GM10248 (cell line): ENCODE data around the gene AACS.

Source experiments
- CTCF ChIA-PET: fragments of 300-600 bp; sonication (Branson Sonifier 250); formaldehyde crosslinking; extraction: SDS; loops from one replicate; lab custom pipeline; 2021; ENCODE audit warnings: antibody characterized with exemption; lab: Yijun Ruan, JAX
- POLR2A ChIA-PET: fragments of 350-650 bp; sonication (Branson Sonifier 250); formaldehyde crosslinking; extraction: SDS; loops from one replicate; lab custom pipeline; 2020; ENCODE audit warnings: antibody characterized with exemption; lab: Yijun Ruan, JAX
- DNase-seq: peaks from one replicate; pipeline ENCODE4 v3.0.0; 2012; ENCODE audit errors: extremely low spot score
- TF ChIP-seq, protein P1 (sequence below): IDR thresholded peaks from 2 replicates; pipeline ENCODE4 v1.5.1; 2012; ENCODE audit warnings: mild to moderate bottlenecking, low read depth; ENCODE audit errors: extremely low read depth, missing control alignments, control extremely low read depth

AACS gene

DNA sequence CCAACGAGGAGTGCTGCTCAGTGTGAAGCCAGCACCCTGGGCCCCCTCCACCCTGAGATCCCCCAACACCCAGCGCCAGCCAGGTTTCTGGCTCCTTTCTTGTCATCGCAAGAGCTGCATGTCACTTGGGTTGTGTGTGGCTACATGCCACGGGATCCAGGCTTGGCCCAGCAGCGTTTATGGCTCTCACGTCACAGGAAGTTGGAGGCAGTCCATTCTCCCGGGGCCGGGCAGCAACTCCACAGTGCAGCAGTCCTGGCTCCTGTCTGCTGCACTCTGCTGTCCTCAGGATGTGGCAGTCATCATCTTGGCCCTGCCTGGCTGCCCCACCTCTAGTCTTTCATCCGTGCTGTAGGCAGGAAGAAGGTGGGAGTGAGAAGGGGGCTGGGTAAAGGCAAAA is 78.3 kb downstream of the AACS start:
- no peak for DNase-seq
- CTCF ChIA-PET: no interaction called here
- POLR2A ChIA-PET: no interaction called here
- TF ChIP-seq, protein P1, sequence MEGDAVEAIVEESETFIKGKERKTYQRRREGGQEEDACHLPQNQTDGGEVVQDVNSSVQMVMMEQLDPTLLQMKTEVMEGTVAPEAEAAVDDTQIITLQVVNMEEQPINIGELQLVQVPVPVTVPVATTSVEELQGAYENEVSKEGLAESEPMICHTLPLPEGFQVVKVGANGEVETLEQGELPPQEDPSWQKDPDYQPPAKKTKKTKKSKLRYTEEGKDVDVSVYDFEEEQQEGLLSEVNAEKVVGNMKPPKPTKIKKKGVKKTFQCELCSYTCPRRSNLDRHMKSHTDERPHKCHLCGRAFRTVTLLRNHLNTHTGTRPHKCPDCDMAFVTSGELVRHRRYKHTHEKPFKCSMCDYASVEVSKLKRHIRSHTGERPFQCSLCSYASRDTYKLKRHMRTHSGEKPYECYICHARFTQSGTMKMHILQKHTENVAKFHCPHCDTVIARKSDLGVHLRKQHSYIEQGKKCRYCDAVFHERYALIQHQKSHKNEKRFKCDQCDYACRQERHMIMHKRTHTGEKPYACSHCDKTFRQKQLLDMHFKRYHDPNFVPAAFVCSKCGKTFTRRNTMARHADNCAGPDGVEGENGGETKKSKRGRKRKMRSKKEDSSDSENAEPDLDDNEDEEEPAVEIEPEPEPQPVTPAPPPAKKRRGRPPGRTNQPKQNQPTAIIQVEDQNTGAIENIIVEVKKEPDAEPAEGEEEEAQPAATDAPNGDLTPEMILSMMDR: no peak

- CTCF ChIA-PET: no interaction called here
- TF ChIP-seq, protein P1: no peak
- DNase-seq: no peak
- POLR2A ChIA-PET: no interaction called here
These were observed 80.0 kb downstream of the AACS start for GRCh38 chr12:125145196-125145595.

- ChIA-PET POLR2A (interaction anchor here (0.5 to 0.7 kb wide), 2 partner anchors 56 to 232 kb away, joined by 3 read pairs; no protein-coding TSS in a partner anchor), CTCF (interaction anchor here (1.0 to 1.1 kb wide), 2 partner anchors 9 to 19 kb away, joined by 3 read pairs; no protein-coding TSS in a partner anchor)
- DNase-seq: no peak
- TF ChIP-seq, protein P1: no peak
These were observed 83.1 kb downstream of the AACS start for GRCh38 chr12:125148316-125148715.

DNA sequence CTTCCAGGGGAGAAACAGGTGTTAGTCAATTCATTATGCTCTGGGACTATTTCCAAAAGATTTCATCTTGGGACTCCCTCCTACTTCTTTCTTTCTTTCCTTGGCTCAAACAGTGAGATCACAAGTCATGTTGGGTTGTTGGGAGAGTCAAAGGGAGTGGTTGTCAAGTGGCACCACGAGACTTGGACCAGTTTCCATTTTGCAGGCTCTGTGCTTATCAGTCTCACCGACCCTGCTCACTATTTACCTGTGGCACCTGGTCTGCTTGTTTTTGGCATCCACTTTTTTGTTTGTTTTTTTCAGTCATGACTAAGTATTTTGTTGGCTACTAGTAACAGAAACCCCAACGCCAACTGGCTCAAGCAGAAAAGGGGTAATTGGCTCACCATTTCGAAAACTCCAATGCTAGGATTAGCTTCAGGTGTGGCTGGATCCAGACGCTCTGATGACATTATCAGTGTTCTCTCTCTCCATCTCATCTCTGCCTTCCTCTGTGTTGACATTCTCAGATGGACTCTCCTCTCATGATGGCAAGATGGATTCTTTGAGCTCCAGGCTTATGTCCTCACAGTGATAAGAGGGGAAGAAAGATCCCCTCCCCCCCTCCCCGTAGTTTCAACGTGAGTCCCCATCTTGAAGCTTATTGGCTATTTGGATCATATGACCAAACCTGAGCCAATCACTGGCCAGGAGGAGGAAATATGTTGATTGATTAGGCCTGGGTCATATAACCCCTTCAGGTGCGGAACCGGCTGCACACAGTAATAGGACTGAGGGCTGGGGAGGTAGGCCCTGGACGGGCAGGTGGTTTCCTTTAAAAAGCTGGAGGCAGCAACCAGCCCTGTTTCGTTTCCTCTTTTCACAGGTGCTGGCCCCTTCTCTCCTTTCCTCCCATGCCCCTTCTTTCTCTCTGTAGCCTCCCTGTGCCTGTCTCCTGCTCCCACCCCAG is 84.2 kb downstream of the AACS start:
- ChIA-PET CTCF (interaction anchor here (1.4 kb wide), 2 partner anchors 33 to 39 kb away, joined by 3 read pairs; no protein-coding TSS in a partner anchor), POLR2A (interaction anchor here (0.6 kb wide), 1 partner anchor 16 kb away, joined by 3 read pairs; no protein-coding TSS in a partner anchor)
- DNase-seq: peak; percentile 82
- TF ChIP-seq, protein P1: no peak

DNA sequence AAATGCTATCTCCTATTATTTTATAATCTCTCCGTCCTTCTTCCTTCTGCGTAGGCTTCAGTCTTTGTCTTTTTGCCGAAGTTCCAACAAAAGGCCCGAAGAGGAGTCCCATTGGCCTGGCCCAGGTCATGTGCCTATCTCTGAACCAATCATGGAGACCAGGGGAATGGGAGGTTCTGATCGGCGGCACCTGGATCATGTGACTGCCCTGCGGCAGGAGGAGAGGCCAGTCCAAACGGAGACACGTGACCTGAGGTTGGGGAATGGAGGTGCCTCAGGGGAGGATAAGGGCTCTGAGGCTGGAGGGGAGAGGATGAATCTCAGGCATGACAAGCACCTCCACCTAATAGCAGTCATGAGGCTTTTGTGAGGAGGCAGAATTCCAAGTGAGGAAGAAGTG is 86.0 kb downstream of the AACS start:
- ChIA-PET CTCF (no interaction called here), POLR2A (no interaction called here)
- TF ChIP-seq, protein P1: no peak
- no peak for DNase-seq

GRCh38 chr12:125152463-125152862 is 87.2 kb downstream of the AACS start:
- POLR2A ChIA-PET: no interaction called here
- TF ChIP-seq, protein P1: no peak
- DNase-seq: no peak
- CTCF ChIA-PET: interaction anchor here (1.1 kb wide), 1 partner anchor 13 kb away, joined by 3 read pairs; no protein-coding TSS in a partner anchor
